HUDEP-2 (cell line): Measurements from ENCODE around the gene C6orf62.
"Not testable (repeated sequence)": the region's sequence is repeated elsewhere in the genome, so short reads cannot be mapped to it uniquely, and the experiment has no call there.

Experiments used
- DNase-seq, 76 experiments: peaks; one replicate each; lab custom pipeline; 2025; ENCODE audit not compliant: unreplicated experiment in 76 of 76; lab: John Stamatoyannopoulos, UW

C6orf62 gene

GRCh38 chr6:24702720-24703282 is 16.2 kb downstream of the C6orf62 start:
- no peak for DNase-seq

GRCh38 chr6:24699521-24700359 is 19.2 kb downstream of the C6orf62 start:
- no peak for DNase-seq

GRCh38 chr6:24696097-24696496 is 22.9 kb downstream of the C6orf62 start:
- DNase-seq, result no peak

- DNase-seq, result peak in 35 of 76 experiments; percentile 8 to 57 (median 31)
Observed at GRCh38 chr6:24695635-24696034, 23.3 kb downstream of the C6orf62 start.

- DNase-seq, result no peak
Observed at GRCh38 chr6:24694198-24694597, 24.8 kb downstream of the C6orf62 start.

GRCh38 chr6:24692848-24693592 is 25.9 kb downstream of the C6orf62 start:
- DNase-seq, result no peak

GRCh38 chr6:24692415-24692814 is 26.5 kb downstream of the C6orf62 start:
- DNase-seq, result no peak

GRCh38 chr6:24692003-24692402 is 27.0 kb downstream of the C6orf62 start:
- DNase-seq, result no peak

GRCh38 chr6:24691550-24691949 is 27.4 kb downstream of the C6orf62 start:
- DNase-seq, result no peak

- DNase-seq, result no peak
Observed at GRCh38 chr6:24690593-24690992, 28.4 kb downstream of the C6orf62 start.

- no peak for DNase-seq
Observed at GRCh38 chr6:24689964-24690363, 29.0 kb downstream of the C6orf62 start.

GRCh38 chr6:24686946-24687345 is 32.0 kb downstream of the C6orf62 start:
- no peak for DNase-seq

- no peak for DNase-seq
Observed at GRCh38 chr6:24686408-24686807, 32.5 kb downstream of the C6orf62 start.

GRCh38 chr6:24683297-24684296 is 35.4 kb downstream of the C6orf62 start:
- no peak for DNase-seq

GRCh38 chr6:24680582-24680981 is 38.4 kb downstream of the C6orf62 start:
- no peak for DNase-seq

GRCh38 chr6:24678792-24679352 is 40.1 kb downstream of the C6orf62 start:
- DNase-seq, result not testable (repeated sequence)

- no peak for DNase-seq
Observed at GRCh38 chr6:24673625-24674024, 45.3 kb downstream of the C6orf62 start.

- DNase-seq, result no peak
Observed at GRCh38 chr6:24672620-24673182, 46.3 kb downstream of the C6orf62 start.

- DNase-seq, result not testable (repeated sequence)
Observed at GRCh38 chr6:24671077-24671476, 47.9 kb downstream of the C6orf62 start.

- DNase-seq, result not testable (repeated sequence)
Observed at GRCh38 chr6:24670492-24670891, 48.5 kb downstream of the C6orf62 start.
